NT2/D1 (cell line): ENCODE measurements around the gene EDC4.

ENCODE experiments used
- YY1 ChIP-seq: IDR thresholded peaks from 2 replicates; pipeline ENCODE4 v1.6.1; 2011; ENCODE audit not compliant: insufficient read length, insufficient read depth
- ZNF274 ChIP-seq: IDR thresholded peaks from 2 replicates; pipeline ENCODE4 v1.6.1; 2011; ENCODE audit warnings: mild to moderate bottlenecking, low read depth, low read length

- TF ChIP-seq YY1 (no peak), ZNF274 (no peak)
Observed at GRCh38 chr16:67846063-67846319, 26.9 kb upstream of the EDC4 start.
